ENCODE measurements around the gene PNLDC1. TPM values are rescaled to one million over a fixed set of nuclear protein-coding genes. Genes with fewer than 3 reads are reported as not detected.

Gene PNLDC1
- total and polyA plus RNA-seq, 9 of the 15 experiments (the other 6 are each of a cell fraction or from before 2014, with no cell fraction given), result 0.12 TPM; not detected in 8

GRCh38 chr6:159789377-159790148, 10.5 kb upstream of the PNLDC1 start, which contains the start of gene TCP1:
TCP1 (minus strand) TSS chr6:159789602; CDS start chr6:159789468, 134 bp downstream.
- DNase-seq (ENCODE audit: extremely low read depth in 1 of 4, low spot score in 3 of 4), result peak; percentile 93 to 100 (median 96)
- H3K4me1 ChIP-seq (replicated peaks in 1 of 2; ENCODE audit: control insufficient read depth in 2 of 2, insufficient read depth in 2 of 2, low read length in 2 of 2), result peaks cover 14 to 22% of the 10 kb centered on the region in 2 experiments; a peak in 4 of 5 replicates
- peak within 1 kb of the TSS; percentile 93 for H3K4me3 ChIP-seq
- in situ Hi-C loops (cut with MboI) (no loop called here), intact Hi-C loops (cut with micrococcal nuclease) (loop anchor here (1.0 to 2.0 kb wide), 4 partner anchors 29 to 312 kb away; partner anchors contain the start of gene WTAP)
- peak within 1 kb of the TSS; percentile 96 for H3K4me2 ChIP-seq (ENCODE audit: insufficient read depth, low read length)
- peaks cover 20% of the 10 kb centered on the region; the same call in 1 of the 2 replicates for H4K20me1 ChIP-seq (replicated peaks; ENCODE audit: control insufficient read depth, insufficient read depth, low read length)
- no peaks in the 10 kb centered on the region for H3K9me1 ChIP-seq (ENCODE audit: control insufficient read depth, insufficient read depth, low read length)
- H3K9ac ChIP-seq (ENCODE audit: insufficient read depth in 1 of 2, low read depth in 2 of 2, low read length in 2 of 2), result peak within 1 kb of the TSS; percentile 97 to 99
- peaks cover 78% of the 10 kb centered on the region for H3K36me3 ChIP-seq (ENCODE audit: control insufficient read depth, insufficient read depth, low read length)
- ChIA-PET POLR2A (interaction anchor here (0.6 to 4.6 kb wide), 31 partner anchors 9 to 1421 kb away, joined by 3 to 37 read pairs (median 5); partner anchors contain the start of genes PNLDC1, SOD2 and WTAP), CTCF (ENCODE audit: low intra/inter-chr PET ratio) (no interaction called here)
- FAIRE-seq, result no peak
- no TSS peak for BruUV-seq (replicated peaks)
- H3K9me3 ChIP-seq (replicated peaks; ENCODE audit: control insufficient read depth, insufficient read depth, low read depth, low read length), result no peaks in the 10 kb centered on the region
- peak within 1 kb of the TSS; percentile 96 for H2AFZ ChIP-seq (ENCODE audit: low read depth, low read length)
- peak; percentile 91 for ATAC-seq
- H3K27ac ChIP-seq (ENCODE audit: extremely low read depth, low read depth, low read length), result peak within 1 kb of the TSS; percentile 95
- H3K27me3 ChIP-seq (ENCODE audit: control insufficient read depth in 2 of 2, insufficient read depth in 2 of 2, low read length in 2 of 2), result no peaks in the 10 kb centered on the region
- H3K79me2 ChIP-seq (ENCODE audit: control insufficient read depth, insufficient read depth, low read length), result peaks cover 96% of the 10 kb centered on the region
- WGBS (ENCODE audit: insufficient coverage, low coverage, missing lambda C conversion rate), result under 1% methylated on average over 54 of the region's 64 CpGs
- TF ChIP-seq TRIM28 (IDR thresholded peaks at IDR 0.05) (peak; percentile 50; the same call in 1 of the 2 replicates), ZNF589 (CRISPR knock-in tag; IDR thresholded peaks at IDR 0.05; ENCODE audit: low read depth) (no peak), HMGN3 (IDR thresholded peaks at IDR 0.05; ENCODE audit: borderline replicate concordance, extremely low read depth, insufficient read length, low read depth, low read length) (peak; percentile 33), CHD4 (IDR thresholded peaks at IDR 0.05; ENCODE audit: insufficient read depth, insufficient replicate concordance, low read depth, low read length, poor library complexity, severe bottlenecking) (no peak), POLR2G (IDR thresholded peaks at IDR 0.05; ENCODE audit: low read depth, low read length) (peak; percentile 99), PCBP2 (IDR thresholded peaks at IDR 0.05; ENCODE audit: low read depth, low read length, poor library complexity, severe bottlenecking) (no peak), FOXM1 (IDR thresholded peaks at IDR 0.05; ENCODE audit: low read depth) (peak; percentile 27; the same call in 1 of the 2 replicates), FOXM1 (CRISPR knock-in tag; IDR thresholded peaks at IDR 0.05; ENCODE audit: low read depth) (0 out of 2 replicates have a peak, but pooled peaks have one; percentile 59), SP1 (CRISPR knock-in tag; IDR thresholded peaks at IDR 0.05) (peak; percentile 74), ZNF165 (CRISPR knock-in tag; IDR thresholded peaks at IDR 0.05; ENCODE audit: borderline replicate concordance) (peak; percentile 89; the same call in 1 of the 2 replicates), ELF2 (CRISPR knock-in tag; IDR thresholded peaks at IDR 0.05) (peak; percentile 22; the same call in 1 of the 2 replicates), CBFA2T3 (IDR thresholded peaks at IDR 0.05) (no peak), NR4A1 (CRISPR knock-in tag; IDR thresholded peaks at IDR 0.05) (0 out of 2 replicates have a peak, but pooled peaks have one; percentile 71), NR4A1 (tag; IDR thresholded peaks at IDR 0.05) (no peak), KHSRP (IDR thresholded peaks at IDR 0.05) (no peak), ATF1 (CRISPR knock-in tag; IDR thresholded peaks at IDR 0.05) (no peak), ATF1 (tag; IDR thresholded peaks at IDR 0.05) (no peak), BMI1 (IDR thresholded peaks at IDR 0.05; ENCODE audit: low read length) (no peak), SLC30A9 (CRISPR knock-in tag; IDR thresholded peaks at IDR 0.05) (no peak)
- TF ChIP-seq, protein P1, sequence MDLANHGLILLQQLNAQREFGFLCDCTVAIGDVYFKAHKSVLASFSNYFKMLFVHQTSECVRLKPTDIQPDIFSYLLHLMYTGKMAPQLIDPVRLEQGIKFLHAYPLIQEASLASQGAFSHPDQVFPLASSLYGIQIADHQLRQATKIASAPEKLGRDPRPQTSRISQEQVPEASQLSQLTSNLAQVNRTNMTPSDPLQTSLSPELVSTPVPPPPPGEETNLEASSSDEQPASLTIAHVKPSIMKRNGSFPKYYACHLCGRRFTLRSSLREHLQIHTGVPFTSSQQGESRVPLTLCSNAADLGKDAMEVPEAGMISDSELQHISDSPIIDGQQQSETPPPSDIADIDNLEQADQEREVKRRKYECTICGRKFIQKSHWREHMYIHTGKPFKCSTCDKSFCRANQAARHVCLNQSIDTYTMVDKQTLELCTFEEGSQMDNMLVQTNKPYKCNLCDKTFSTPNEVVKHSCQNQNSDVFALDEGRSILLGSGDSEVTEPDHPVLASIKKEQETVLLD (IDR thresholded peaks at IDR 0.05), result peak; percentile 89
- TF ChIP-seq, protein P2, sequence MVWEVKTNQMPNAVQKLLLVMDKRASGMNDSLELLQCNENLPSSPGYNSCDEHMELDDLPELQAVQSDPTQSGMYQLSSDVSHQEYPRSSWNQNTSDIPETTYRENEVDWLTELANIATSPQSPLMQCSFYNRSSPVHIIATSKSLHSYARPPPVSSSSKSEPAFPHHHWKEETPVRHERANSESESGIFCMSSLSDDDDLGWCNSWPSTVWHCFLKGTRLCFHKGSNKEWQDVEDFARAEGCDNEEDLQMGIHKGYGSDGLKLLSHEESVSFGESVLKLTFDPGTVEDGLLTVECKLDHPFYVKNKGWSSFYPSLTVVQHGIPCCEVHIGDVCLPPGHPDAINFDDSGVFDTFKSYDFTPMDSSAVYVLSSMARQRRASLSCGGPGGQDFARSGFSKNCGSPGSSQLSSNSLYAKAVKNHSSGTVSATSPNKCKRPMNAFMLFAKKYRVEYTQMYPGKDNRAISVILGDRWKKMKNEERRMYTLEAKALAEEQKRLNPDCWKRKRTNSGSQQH (CRISPR knock-in tag; IDR thresholded peaks at IDR 0.05), result 0 out of 2 replicates have a peak, but pooled peaks have one; percentile 72
